HUES6 (cell line): ENCODE measurements around the gene MACROD2.

Experiments used
- H3K27ac ChIP-seq: 2 replicates; pipeline ENCODE4 v1.7.0; 2013; ENCODE audit warnings: low read depth, mild to moderate bottlenecking, low read length, inconsistent platforms
- H3K27me3 ChIP-seq: 2 replicates; pipeline ENCODE4 v1.6.1; 2013; ENCODE audit warnings: low read length; ENCODE audit not compliant: control insufficient read depth, insufficient read depth
- H3K36me3 ChIP-seq: 2 replicates; pipeline ENCODE4 v1.6.1; 2013; ENCODE audit warnings: low read length; ENCODE audit not compliant: control insufficient read depth, insufficient read depth
- H3K4me1 ChIP-seq: 2 replicates; pipeline ENCODE4 v1.6.1; 2013; ENCODE audit warnings: low read length; ENCODE audit not compliant: control insufficient read depth, insufficient read depth
- H3K4me3 ChIP-seq: 2 replicates; pipeline ENCODE4 v1.5.1; 2013; ENCODE audit warnings: low read depth, low read length
- H3K9ac ChIP-seq: one replicate; pipeline ENCODE4 v1.6.1; 2013; ENCODE audit warnings: mild to moderate bottlenecking, low read length
- H3K9me3 ChIP-seq: 2 replicates; pipeline ENCODE4 v1.6.1; 2013; ENCODE audit warnings: low read depth, low read length; ENCODE audit not compliant: control insufficient read depth, insufficient read depth

Gene MACROD2

GRCh38 chr20:15292405-15292804 is 1297.1 kb downstream of the MACROD2 start:
- Histone ChIP-seq H3K9me3 (no peaks in the 10 kb centered on the region), H3K27me3 (no peaks in the 10 kb centered on the region), H3K9ac (no peak overlapping the region), H3K4me3 (no peak overlapping the region), H3K4me1 (no peaks in the 10 kb centered on the region; the same call in 1 of the 2 replicates), H3K36me3 (no peaks in the 10 kb centered on the region), H3K27ac (no peak overlapping the region)

- Histone ChIP-seq H3K4me3 (no peak overlapping the region), H3K4me1 (no peaks in the 10 kb centered on the region), H3K27me3 (no peaks in the 10 kb centered on the region), H3K27ac (no peak overlapping the region), H3K9me3 (no peaks in the 10 kb centered on the region), H3K9ac (no peak overlapping the region), H3K36me3 (no peaks in the 10 kb centered on the region)
Observed at GRCh38 chr20:15296422-15296821, 1301.1 kb downstream of the MACROD2 start.

- Histone ChIP-seq H3K9me3 (no peaks in the 10 kb centered on the region), H3K36me3 (no peaks in the 10 kb centered on the region), H3K4me1 (no peaks in the 10 kb centered on the region), H3K4me3 (no peak overlapping the region), H3K27ac (no peak overlapping the region), H3K27me3 (no peaks in the 10 kb centered on the region), H3K9ac (no peak overlapping the region)
Observed at GRCh38 chr20:15297059-15297875, 1302.0 kb downstream of the MACROD2 start.

- Histone ChIP-seq H3K9me3 (no peaks in the 10 kb centered on the region), H3K9ac (no peak overlapping the region)
Observed at GRCh38 chr20:15302075-15302474, 1306.8 kb downstream of the MACROD2 start.

GRCh38 chr20:15310361-15310760 is 1315.0 kb downstream of the MACROD2 start:
- Histone ChIP-seq H3K36me3 (no peaks in the 10 kb centered on the region), H3K9me3 (no peaks in the 10 kb centered on the region), H3K27me3 (no peaks in the 10 kb centered on the region), H3K4me1 (no peaks in the 10 kb centered on the region), H3K27ac (no peak overlapping the region), H3K9ac (no peak overlapping the region), H3K4me3 (no peak overlapping the region)

More at GRCh38 chr20:15302075-15302474, 1306.8 kb downstream of the MACROD2 start:
- H3K36me3 ChIP-seq, result no peaks in the 10 kb centered on the region
- no peak overlapping the region for H3K27ac ChIP-seq
- no peaks in the 10 kb centered on the region for H3K27me3 ChIP-seq
- H3K4me1 ChIP-seq, result no peaks in the 10 kb centered on the region
- no peak overlapping the region for H3K4me3 ChIP-seq

GRCh38 chr20:15316556-15316955 is 1321.2 kb downstream of the MACROD2 start:
- Histone ChIP-seq H3K9me3 (no peaks in the 10 kb centered on the region), H3K4me3 (no peak overlapping the region), H3K9ac (no peak overlapping the region), H3K27ac (no peak overlapping the region), H3K27me3 (no peaks in the 10 kb centered on the region), H3K36me3 (no peaks in the 10 kb centered on the region), H3K4me1 (no peaks in the 10 kb centered on the region)

- no peak overlapping the region for H3K4me3 ChIP-seq
- H3K27ac ChIP-seq, result no peak overlapping the region
- H3K9me3 ChIP-seq, result no peaks in the 10 kb centered on the region
- no peak overlapping the region for H3K9ac ChIP-seq
- no peaks in the 10 kb centered on the region for H3K36me3 ChIP-seq
- no peaks in the 10 kb centered on the region for H3K27me3 ChIP-seq
- no peaks in the 10 kb centered on the region for H3K4me1 ChIP-seq
Observed at GRCh38 chr20:15317546-15318232, 1322.4 kb downstream of the MACROD2 start.

GRCh38 chr20:15318682-15319081 is 1323.4 kb downstream of the MACROD2 start:
- Histone ChIP-seq H3K4me3 (no peak overlapping the region), H3K36me3 (no peaks in the 10 kb centered on the region), H3K9ac (no peak overlapping the region), H3K9me3 (no peaks in the 10 kb centered on the region), H3K27me3 (no peaks in the 10 kb centered on the region), H3K4me1 (no peaks in the 10 kb centered on the region), H3K27ac (no peak overlapping the region)

- no peak overlapping the region for H3K27ac ChIP-seq
- H3K4me3 ChIP-seq, result no peak overlapping the region
- no peaks in the 10 kb centered on the region for H3K27me3 ChIP-seq
- no peaks in the 10 kb centered on the region for H3K4me1 ChIP-seq
- H3K9ac ChIP-seq, result no peak overlapping the region
- no peaks in the 10 kb centered on the region for H3K36me3 ChIP-seq
- no peaks in the 10 kb centered on the region for H3K9me3 ChIP-seq
Observed at GRCh38 chr20:15319439-15319838, 1324.1 kb downstream of the MACROD2 start.

- Histone ChIP-seq H3K36me3 (no peaks in the 10 kb centered on the region), H3K27me3 (no peaks in the 10 kb centered on the region), H3K9ac (no peak overlapping the region), H3K4me3 (no peak overlapping the region), H3K9me3 (no peaks in the 10 kb centered on the region), H3K27ac (no peak overlapping the region), H3K4me1 (no peaks in the 10 kb centered on the region)
Observed at GRCh38 chr20:15320941-15321340, 1325.6 kb downstream of the MACROD2 start.

GRCh38 chr20:15327123-15327522 is 1331.8 kb downstream of the MACROD2 start:
- H3K4me1 ChIP-seq, result no peaks in the 10 kb centered on the region
- H3K27me3 ChIP-seq, result no peaks in the 10 kb centered on the region
- no peak overlapping the region for H3K9ac ChIP-seq
- no peaks in the 10 kb centered on the region for H3K9me3 ChIP-seq
- H3K4me3 ChIP-seq, result no peak overlapping the region
- no peaks in the 10 kb centered on the region for H3K36me3 ChIP-seq
- H3K27ac ChIP-seq, result no peak overlapping the region
